ENCODE results near the gene HSD17B7.

The HSD17B7 gene

DNA sequence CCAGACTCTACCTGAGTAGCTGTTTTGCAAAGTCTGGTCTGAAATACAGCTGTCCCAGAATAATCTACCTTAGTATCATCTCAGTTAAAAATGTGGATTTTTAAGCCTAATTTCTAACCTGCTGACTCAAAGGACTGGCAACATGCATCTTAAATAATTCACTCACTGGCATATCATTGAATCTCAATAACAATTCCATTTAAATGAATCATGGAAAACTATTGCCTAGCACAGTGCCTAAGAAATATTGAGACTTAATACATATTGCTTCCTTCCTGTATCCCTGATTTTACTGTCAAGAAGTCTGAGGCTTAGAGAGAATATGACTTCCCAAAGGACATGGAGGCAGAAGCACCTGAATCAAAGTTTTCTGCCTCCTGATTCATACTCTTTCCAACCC, 67.3 kb downstream of the HSD17B7 start:
- DNase-seq (ENCODE audit: low spot score), result no peak

GRCh38 chr1:162859191-162859590, 68.7 kb downstream of the HSD17B7 start:
- DNase-seq (ENCODE audit: low spot score), result no peak

DNA sequence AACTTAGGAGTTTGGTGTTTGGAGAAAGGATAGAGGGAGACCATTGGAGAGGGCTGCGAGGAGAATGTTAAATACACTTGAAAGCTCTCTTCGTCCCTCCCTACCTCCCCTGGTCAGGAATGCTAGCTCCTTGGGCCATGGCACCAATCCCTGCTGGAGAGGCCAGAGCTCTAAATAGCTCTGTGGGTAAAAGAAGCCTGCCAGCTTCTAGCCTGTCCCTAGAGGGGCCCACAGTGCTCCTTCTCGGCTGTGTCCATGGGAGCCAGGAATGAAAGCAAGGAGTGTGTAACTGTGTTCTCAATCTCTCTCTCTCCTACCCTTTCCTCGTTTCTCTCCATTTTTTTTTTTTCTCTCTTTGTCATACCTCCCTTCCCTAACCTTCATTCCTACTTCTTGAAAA, 70.6 kb downstream of the HSD17B7 start, which contains the start of gene CCDC190:
Gene CCDC190, minus strand, starts transcription at position 75 of the 400 bp plus-strand sequence. CDS start 1,529 bp downstream, outside the sequence.
- DNase-seq (ENCODE audit: low spot score), result no peak

DNA sequence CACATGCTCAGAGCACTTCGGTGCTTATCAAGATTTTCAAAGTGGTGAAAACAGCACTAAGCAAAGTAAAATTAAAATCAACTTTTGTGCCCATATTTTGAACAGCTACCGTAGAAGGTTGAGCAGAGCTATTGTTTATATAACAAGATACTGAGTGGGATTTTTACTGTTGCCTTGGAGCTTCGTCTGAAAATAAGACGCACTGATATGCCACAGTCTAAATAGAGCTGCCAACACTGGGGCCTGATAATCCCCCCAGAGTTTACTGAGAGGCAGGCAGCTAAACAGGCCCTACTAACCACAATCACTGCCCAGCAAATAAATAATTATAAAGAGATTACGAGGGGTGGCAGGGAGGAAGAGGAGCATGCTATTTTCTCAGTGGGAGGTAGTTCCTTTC, 71.1 kb downstream of the HSD17B7 start:
- no peak for DNase-seq (ENCODE audit: low spot score)

Data from D341Med (cell line).